Measurements from ENCODE around the gene SPEN. TPM values are rescaled to one million over a fixed set of nuclear protein-coding genes. Genes with fewer than 3 reads are reported as not detected.

Gene SPEN
- total and polyA plus RNA-seq, 10 of the 15 experiments (the other 5 are each of a cell fraction or from before 2014, with no cell fraction given): 5.2 to 58.7 (median 20.1) TPM

DNA sequence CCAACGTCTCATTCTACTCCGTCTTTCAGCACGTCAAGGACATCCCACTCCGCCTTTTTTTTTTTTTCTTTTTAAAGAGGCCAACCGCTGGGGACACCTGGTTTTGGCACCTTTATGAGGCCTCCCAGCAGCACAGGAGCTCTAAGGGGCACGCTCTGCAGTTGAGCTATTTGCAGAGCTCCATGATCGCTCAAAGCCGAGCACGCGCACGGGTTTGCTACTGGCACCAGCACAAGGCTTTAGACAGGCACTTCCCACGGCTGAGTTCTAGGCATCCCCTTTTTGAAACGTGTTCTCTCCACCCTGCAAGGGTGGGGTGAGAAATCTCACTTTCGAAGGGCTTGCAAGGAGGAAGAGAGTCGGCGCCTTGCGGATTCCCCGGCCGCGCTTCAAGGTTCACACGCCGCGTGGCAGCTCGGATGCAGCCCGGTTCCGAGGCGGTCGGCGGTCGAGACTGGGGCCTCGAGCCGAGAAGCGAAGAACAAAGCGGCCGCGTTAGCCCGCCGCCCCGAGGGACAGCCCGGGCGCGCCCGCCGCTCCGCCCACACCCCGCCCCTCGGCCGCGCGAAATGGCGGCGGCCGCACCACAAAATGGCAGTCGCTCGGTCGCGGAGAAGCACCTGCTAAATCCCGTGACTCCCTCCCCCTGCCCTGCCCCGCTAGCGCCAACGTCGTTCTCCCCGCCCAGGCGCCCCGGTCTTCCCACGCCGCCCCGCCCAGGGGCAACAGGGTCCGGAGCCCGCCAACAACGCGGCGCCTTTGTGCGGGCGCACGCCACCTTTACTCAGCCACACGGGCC is 12.9 kb upstream of the SPEN start (continued):
- TF ChIP-seq PKNOX1 (IDR thresholded peaks at IDR 0.05): peak; percentile 55; the same call in 1 of the 2 replicates
- TF ChIP-seq ZNF24 (IDR thresholded peaks at IDR 0.05): peak; percentile 73; the same call in 1 of the 2 replicates
- TF ChIP-seq SREBF1 (IDR thresholded peaks at IDR 0.05; ENCODE audit: low read length): no peak
- no peak for TF ChIP-seq IRF3 (IDR thresholded peaks at IDR 0.05)
- peak in 1 of 2 experiments; percentile 86; a peak in 1 of 3 replicates for TF ChIP-seq EGR1 (IDR thresholded peaks at IDR 0.05; ENCODE audit: borderline replicate concordance in 1 of 2, low read depth in 2 of 2, low read length in 2 of 2)
- TF ChIP-seq CHD4 (IDR thresholded peaks at IDR 0.05): no peak
- TF ChIP-seq SMARCA5 (IDR thresholded peaks at IDR 0.05): no peak; the same call in 1 of the 2 replicates
- peak; percentile 76 for TF ChIP-seq ATF7 (IDR thresholded peaks at IDR 0.05; ENCODE audit: low read depth)
- no peak for TF ChIP-seq REST (IDR thresholded peaks at IDR 0.05; ENCODE audit: low read depth, low read length)
- TF ChIP-seq RBBP5 (conservative IDR thresholded peaks at IDR 0.05): no peak
- TF ChIP-seq ZBED1 (IDR thresholded peaks at IDR 0.05; ENCODE audit: borderline replicate concordance): peak; percentile 8; the same call in 1 of the 2 replicates
- TF ChIP-seq MTA3 (IDR thresholded peaks at IDR 0.05; ENCODE audit: borderline replicate concordance, low read length): peak; percentile 37; the same call in 1 of the 2 replicates
- no peak for TF ChIP-seq FOXK2 (IDR thresholded peaks at IDR 0.05)
- TF ChIP-seq TARDBP (IDR thresholded peaks at IDR 0.05; ENCODE audit: borderline replicate concordance): no peak
- TF ChIP-seq TBL1XR1 (IDR thresholded peaks at IDR 0.05; ENCODE audit: low read depth, low read length): peak; percentile 70; the same call in 1 of the 2 replicates
- TF ChIP-seq WRNIP1 (IDR thresholded peaks at IDR 0.05; ENCODE audit: borderline replicate concordance, low read depth, low read length): no peak
- no peak; the same call in 1 of the 2 replicates for TF ChIP-seq PRDM15 (CRISPR knock-in tag; IDR thresholded peaks at IDR 0.05)
- TF ChIP-seq BMI1 (IDR thresholded peaks at IDR 0.05; ENCODE audit: borderline replicate concordance): no peak
- TF ChIP-seq ZNF217 (IDR thresholded peaks at IDR 0.05): no peak; the same call in 1 of the 2 replicates
- TF ChIP-seq TCF7 (IDR thresholded peaks at IDR 0.05; ENCODE audit: borderline replicate concordance): no peak; the same call in 1 of the 2 replicates
- TF ChIP-seq CHD1 (IDR thresholded peaks at IDR 0.05; ENCODE audit: low read depth, low read length): no peak
- TF ChIP-seq MYC (IDR thresholded peaks at IDR 0.05; ENCODE audit: insufficient read depth, insufficient read length, insufficient replicate concordance, low read length, severe bottlenecking): no peak
